GM12864 (cell line): ENCODE data around the gene CNTFR.
A peak's percentile ranks its signal among the peaks of the same experiment; 100 is the strongest.

Experiments used
- DNase-seq: peaks from one replicate; pipeline ENCODE4 v3.0.0-alpha.2; 2011; ENCODE audit warnings: low read depth
- H3K4me3 ChIP-seq: 2 replicates; pipeline ENCODE4 v1.5.1; 2011; ENCODE audit warnings: mild to moderate bottlenecking, low read depth, low read length, control low read depth
- CTCF ChIP-seq: IDR thresholded peaks from 2 replicates; pipeline ENCODE4 v1.5.1; 2011; ENCODE audit warnings: low read depth, mild to moderate bottlenecking, moderate library complexity, low read length, control low read depth, inconsistent platforms; ENCODE audit errors: missing control alignments

CNTFR gene

DNA sequence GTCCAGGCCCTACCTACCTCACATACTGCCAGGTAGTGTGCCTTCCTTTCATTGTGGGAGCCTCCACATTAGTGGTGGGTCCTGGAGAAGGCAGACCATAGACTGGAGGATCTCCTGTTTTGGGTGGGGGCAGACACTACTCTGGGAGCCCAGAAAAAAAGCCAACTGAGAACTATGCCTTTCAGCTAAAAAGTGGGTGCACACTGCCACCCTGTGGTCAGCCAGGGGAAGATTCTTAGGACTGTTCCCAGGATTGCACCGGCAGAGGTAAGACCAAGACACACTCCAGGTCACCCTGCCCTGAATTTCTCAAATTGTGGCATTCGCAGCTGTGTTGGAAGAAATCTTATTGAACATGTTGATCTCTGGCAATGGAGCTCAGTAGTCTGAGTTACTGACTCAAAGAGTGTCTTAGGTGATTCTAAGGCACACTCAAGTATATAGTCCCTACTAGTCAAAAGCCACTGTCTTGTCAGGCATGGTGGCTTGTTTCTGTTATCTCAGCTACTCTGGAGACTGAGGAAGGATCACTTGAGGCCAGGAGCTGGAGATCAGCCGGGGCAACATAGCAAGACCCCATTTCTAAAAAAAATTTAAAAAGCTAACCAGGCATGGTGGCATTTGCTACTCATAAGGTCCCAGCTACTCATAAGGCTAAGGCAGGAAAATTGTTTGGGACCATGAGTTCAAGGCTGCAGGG lies 44.5 kb upstream of the CNTFR start:
- no peak overlapping the region for H3K4me3 ChIP-seq
- TF ChIP-seq CTCF: peak; percentile 90
- no peak for DNase-seq

DNA sequence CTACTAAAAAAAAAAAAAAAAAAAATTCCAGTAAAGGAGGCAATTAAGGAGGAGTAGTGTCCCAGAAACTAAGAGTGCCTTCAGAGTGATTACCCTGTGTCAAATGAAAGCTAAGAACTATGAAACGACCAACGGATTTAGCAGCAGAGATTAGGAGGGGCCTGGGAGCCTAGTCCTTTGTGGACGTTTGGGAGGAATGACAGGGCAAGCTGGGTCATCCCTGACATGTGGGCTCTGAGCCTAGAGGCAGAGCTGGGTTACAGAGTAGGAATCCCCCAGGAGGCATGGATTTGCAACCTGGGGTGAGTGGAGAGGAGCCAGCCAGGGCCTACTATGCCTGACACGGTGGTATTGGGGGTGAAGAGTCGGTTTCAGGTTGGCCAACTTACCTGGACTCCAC lies 43.6 kb upstream of the CNTFR start:
- no peak for TF ChIP-seq CTCF
- H3K4me3 ChIP-seq: no peak overlapping the region
- no peak for DNase-seq

DNA sequence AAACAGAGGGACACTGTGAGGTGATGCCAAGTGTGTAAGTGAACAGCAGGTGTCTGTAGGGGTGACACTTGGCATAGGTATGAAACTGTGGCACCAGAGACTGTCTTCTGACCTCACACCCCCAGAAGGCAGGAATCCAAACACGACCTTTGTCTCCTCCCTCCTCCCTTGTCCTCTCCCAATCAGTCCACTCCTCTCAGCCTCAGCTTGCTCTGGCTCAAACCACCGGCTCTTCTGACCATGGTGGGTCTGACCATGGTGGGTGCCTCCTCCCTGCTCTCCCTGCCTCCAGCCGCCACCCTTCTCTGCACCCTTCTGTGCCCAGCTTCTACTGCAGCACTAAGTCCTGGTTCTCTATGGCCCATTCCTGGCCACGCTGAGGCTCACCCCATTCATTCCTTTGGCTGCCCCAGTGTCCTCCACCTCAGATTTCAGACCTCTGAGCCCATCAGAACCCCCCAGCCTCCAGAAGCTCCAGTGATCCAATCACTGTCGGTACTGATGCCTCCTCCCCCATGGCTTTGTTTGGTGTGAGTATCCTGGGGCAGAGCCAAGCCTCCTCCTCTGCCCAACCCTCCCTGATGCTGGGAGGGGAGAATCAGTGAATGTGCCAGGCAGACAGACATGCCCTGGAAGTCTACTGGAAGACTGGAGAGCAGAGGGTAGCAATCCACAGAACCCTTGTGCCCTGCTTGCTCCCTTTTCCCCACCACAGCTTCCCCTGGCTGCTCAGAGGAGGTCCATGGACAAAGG lies 41.1 kb upstream of the CNTFR start:
- H3K4me3 ChIP-seq: no peak overlapping the region
- no peak for TF ChIP-seq CTCF
- DNase-seq: no peak

DNA sequence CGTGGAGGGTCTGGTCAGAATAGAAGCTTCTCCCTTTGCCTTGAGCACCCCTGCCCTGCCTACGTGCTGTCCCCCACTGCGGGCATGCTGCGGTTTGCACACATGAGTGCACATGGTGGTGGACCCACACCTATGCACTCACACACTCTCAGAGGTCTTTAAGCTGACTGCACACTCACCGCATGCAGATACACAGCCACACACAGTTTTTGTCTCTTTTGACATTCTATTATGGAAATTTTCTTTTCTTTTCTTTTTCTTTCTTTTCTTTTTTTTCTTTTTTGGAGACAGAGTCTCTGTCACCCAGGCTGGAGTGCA lies 39.9 kb upstream of the CNTFR start:
- H3K4me3 ChIP-seq: no peak overlapping the region
- no peak for DNase-seq
- no peak for TF ChIP-seq CTCF

GRCh38 chr9:34628656-34629490 lies 39.3 kb upstream of the CNTFR start, which contains the start of gene ARID3C:
ARID3C (minus strand) TSS chr9:34629066; CDS start chr9:34628014, 1,052 bp downstream.
- TF ChIP-seq CTCF: no peak
- H3K4me3 ChIP-seq: peak within 1 kb of the TSS; percentile 29; the same call in 1 of the 2 replicates
- no peak for DNase-seq

DNA sequence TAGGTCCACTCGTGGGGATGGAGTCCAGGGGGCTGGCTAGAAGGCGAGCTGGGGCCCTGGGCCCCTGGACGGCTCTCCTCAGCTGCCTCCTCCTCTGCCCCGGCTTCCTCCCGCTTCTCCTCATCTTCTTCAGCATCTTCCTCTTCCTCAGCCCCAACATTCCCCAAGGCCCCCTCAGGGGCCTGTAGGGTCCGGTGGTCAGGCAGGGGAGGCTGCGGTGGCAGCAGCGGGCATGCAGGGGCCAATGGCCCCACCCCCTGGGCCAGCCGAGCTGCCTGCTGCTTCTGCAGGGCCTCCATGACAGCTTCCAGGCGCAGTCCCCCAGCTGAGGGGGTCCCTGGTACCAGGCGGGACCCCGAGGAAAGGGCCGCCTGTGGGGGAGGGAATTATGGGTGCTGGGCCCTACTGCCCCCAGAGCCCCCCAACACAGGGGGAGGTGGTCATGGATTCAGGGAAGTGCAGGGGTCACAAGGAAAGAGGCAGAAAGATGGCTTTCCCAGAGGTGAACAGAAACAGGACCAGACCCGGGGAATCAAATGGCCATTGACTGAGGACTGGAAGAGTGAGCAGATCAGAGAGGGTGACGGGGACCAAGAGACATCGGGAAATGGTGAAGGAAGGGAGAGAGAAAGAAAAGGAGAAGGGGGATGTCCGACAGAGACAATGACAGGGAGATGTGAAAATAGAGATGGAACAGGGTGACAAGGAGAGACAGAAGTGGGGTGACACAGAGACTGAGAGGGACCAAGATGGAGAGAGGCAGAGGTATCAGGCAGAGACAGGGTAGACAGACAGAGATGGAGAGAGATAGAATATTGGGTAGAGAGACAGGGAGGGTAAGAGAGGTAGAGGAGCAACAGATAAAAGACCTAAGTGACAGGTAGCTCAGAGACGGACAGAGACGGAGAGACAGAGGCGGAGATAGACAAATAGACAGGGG lies 38.5 kb upstream of the CNTFR start:
- no peak overlapping the region for H3K4me3 ChIP-seq
- no peak for TF ChIP-seq CTCF
- no peak for DNase-seq
